Gastroesophageal sphincter (tissue), 4 donors: ENCODE data around the gene RGPD6. TPM values are rescaled to one million over a fixed set of nuclear protein-coding genes. Genes with fewer than 3 reads are reported as not detected.
"Not testable (repeated sequence)": the region's sequence is repeated elsewhere in the genome, so short reads cannot be mapped to it uniquely, and the experiment has no call there.

ENCODE experiments used
- ATAC-seq: fragments of 150-250 bp; one replicate; pipeline ENCODE4 v1.9.1; 2016; ENCODE audit warnings: mild to moderate bottlenecking, moderate library complexity
- H3K27ac ChIP-seq, 4 donors: fragments of 200-600 bp; sonication (generic) in 3 of 4; 1 replicate in 3 of 4; 2 replicates in 1 of 4; pipeline ENCODE4 v1.5.1; 2016 to 2019
- H3K27me3 ChIP-seq: fragments of 200-600 bp; sonication (generic); one replicate; pipeline ENCODE4 v1.5.1; 2019
- H3K36me3 ChIP-seq, 2 donors: fragments of 200-600 bp; sonication (generic); one replicate each; pipeline ENCODE4 v1.5.1; 2019; ENCODE audit warnings: control low read depth in 1 of 2
- H3K4me1 ChIP-seq, 3 donors: fragments of 200-600 bp; sonication (generic); 1 replicate in 2 of 3; 2 replicates in 1 of 3; pipeline ENCODE4 v1.5.1; 2016 to 2019; ENCODE audit warnings: control low read depth in 2 of 3
- H3K4me3 ChIP-seq, 2 donors: fragments of 200-600 bp; sonication (generic); one replicate each; pipeline ENCODE4 v1.5.1; 2019; ENCODE audit warnings: mild to moderate bottlenecking in 1 of 2, moderate library complexity in 1 of 2
- H3K9me3 ChIP-seq, 3 donors: fragments of 200-600 bp; sonication (generic); one replicate each; pipeline ENCODE4 v1.5.1; 2017 to 2019; ENCODE audit warnings: control low read depth in 2 of 3
- WGBS, 2 donors: methylation state at CpG; one replicate each; pipeline ENCODE4 v1.1.5; 2018; ENCODE audit warnings: low coverage in 1 of 2; 5-methylcytosine and 5-hydroxymethylcytosine counted together
- total RNA-seq, 4 donors: library from RNA; depleted of rRNA; stranded (reverse); fragments of >200 nt; gene quantifications; one replicate each; pipeline ENCODE4 v1.1.0, GENCODE V29; 2016

RGPD6 gene
- 10 to 100 TPM; 26.2 to 66.8 (median 45.2) TPM for total RNA-seq

GRCh38 chr2:110576763-110577416 is at the start of gene RGPD6:
Gene RGPD6 (minus strand): TSS chr2:110577222. CDS start chr2:110577024, 198 bp downstream.
- no CpG with 5 or more reads among the region's 70 CpGs for WGBS, 2 donors

GRCh38 chr2:110619326-110619939 is 42.4 kb upstream of the RGPD6 start:
- ATAC-seq, H3K4me1 ChIP-seq, H3K27ac ChIP-seq, H3K9me3 ChIP-seq, H3K27me3 ChIP-seq, H3K36me3 ChIP-seq, H3K4me3 ChIP-seq: not testable (repeated sequence)
- WGBS, 2 donors = 60 to 83% methylated on average over 1 of the region's 9 CpGs

More at GRCh38 chr2:110576763-110577416, at the start of gene RGPD6:
- H3K4me3 ChIP-seq, H3K36me3 ChIP-seq, H3K9me3 ChIP-seq, H3K27me3 ChIP-seq, H3K27ac ChIP-seq, H3K4me1 ChIP-seq: not testable (repeated sequence)
- peak; percentile 100 for ATAC-seq

- H3K36me3 ChIP-seq, H3K9me3 ChIP-seq, H3K27ac ChIP-seq, H3K4me1 ChIP-seq, H3K27me3 ChIP-seq, H3K4me3 ChIP-seq: not testable (repeated sequence)
- peak; percentile 16 for ATAC-seq
- no CpG with 5 or more reads among the region's 1 CpG for WGBS, 2 donors
Observed at GRCh38 chr2:110613927-110614326, 36.9 kb upstream of the RGPD6 start.

- H3K27me3 ChIP-seq, H3K36me3 ChIP-seq, H3K27ac ChIP-seq, H3K4me1 ChIP-seq, H3K9me3 ChIP-seq: not testable (repeated sequence)
- no CpG with 5 or more reads among the region's 94 CpGs for WGBS, 2 donors
- H3K4me3 ChIP-seq = peak overlapping the region in 1 of 2 donors; percentile 38
- peak; percentile 59 for ATAC-seq
Observed at GRCh38 chr2:110610613-110611250, 33.7 kb upstream of the RGPD6 start.

GRCh38 chr2:110609843-110610612 is 33.0 kb upstream of the RGPD6 start:
- H3K27me3 ChIP-seq, H3K9me3 ChIP-seq, H3K27ac ChIP-seq, H3K4me1 ChIP-seq, H3K36me3 ChIP-seq: not testable (repeated sequence)
- WGBS, 2 donors = no CpG with 5 or more reads among the region's 45 CpGs
- H3K4me3 ChIP-seq = peak overlapping the region in 1 of 2 donors; percentile 38
- ATAC-seq = peak; percentile 27

GRCh38 chr2:110608788-110609502 is 31.9 kb upstream of the RGPD6 start:
- not testable (repeated sequence) for H3K4me1 ChIP-seq, H3K27ac ChIP-seq, H3K9me3 ChIP-seq, ATAC-seq, H3K4me3 ChIP-seq, H3K36me3 ChIP-seq, H3K27me3 ChIP-seq
- no CpG with 5 or more reads among the region's 8 CpGs for WGBS, 2 donors

- H3K4me3 ChIP-seq, H3K27ac ChIP-seq, ATAC-seq, H3K27me3 ChIP-seq, H3K36me3 ChIP-seq, H3K9me3 ChIP-seq, H3K4me1 ChIP-seq: not testable (repeated sequence)
- WGBS, 2 donors = no CpG with 5 or more reads among the region's 12 CpGs
Observed at GRCh38 chr2:110605057-110605456, 28.0 kb upstream of the RGPD6 start.

- not testable (repeated sequence) for ATAC-seq, H3K27ac ChIP-seq, H3K4me1 ChIP-seq, H3K9me3 ChIP-seq, H3K4me3 ChIP-seq, H3K36me3 ChIP-seq, H3K27me3 ChIP-seq
- no CpG with 5 or more reads among the region's 8 CpGs for WGBS, 2 donors
Observed at GRCh38 chr2:110603917-110604591, 27.0 kb upstream of the RGPD6 start.

GRCh38 chr2:110602139-110602538 is 25.1 kb upstream of the RGPD6 start:
- H3K9me3 ChIP-seq, H3K4me3 ChIP-seq, H3K27ac ChIP-seq, ATAC-seq, H3K36me3 ChIP-seq, H3K27me3 ChIP-seq, H3K4me1 ChIP-seq: not testable (repeated sequence)
- WGBS, 2 donors = no CpG with 5 or more reads among the region's 9 CpGs

- H3K4me1 ChIP-seq, H3K4me3 ChIP-seq, ATAC-seq, H3K27me3 ChIP-seq, H3K9me3 ChIP-seq, H3K27ac ChIP-seq, H3K36me3 ChIP-seq: not testable (repeated sequence)
- no CpG with 5 or more reads among the region's 2 CpGs for WGBS, 2 donors
Observed at GRCh38 chr2:110591973-110592372, 15.0 kb upstream of the RGPD6 start.

- not testable (repeated sequence) for H3K36me3 ChIP-seq
- WGBS, 2 donors = no CpG with 5 or more reads among the region's 15 CpGs
Observed at GRCh38 chr2:110589677-110590330, 12.8 kb upstream of the RGPD6 start.

GRCh38 chr2:110588520-110588919 is 11.5 kb upstream of the RGPD6 start:
- peak; percentile 89 for ATAC-seq
- not testable (repeated sequence) for H3K4me1 ChIP-seq, H3K36me3 ChIP-seq, H3K27ac ChIP-seq, H3K9me3 ChIP-seq, H3K4me3 ChIP-seq, H3K27me3 ChIP-seq
- no CpG with 5 or more reads among the region's 1 CpG for WGBS, 2 donors

More at GRCh38 chr2:110589677-110590330, 12.8 kb upstream of the RGPD6 start:
- ATAC-seq, H3K27me3 ChIP-seq, H3K9me3 ChIP-seq, H3K4me1 ChIP-seq, H3K27ac ChIP-seq, H3K4me3 ChIP-seq: not testable (repeated sequence)
